NCI-H82 (cell line): ENCODE results near the gene HOXA7.

Experiments used
- DNase-seq: peaks from one replicate; lab custom pipeline; 2025; lab: John Stamatoyannopoulos, UW

HOXA7 gene

DNA sequence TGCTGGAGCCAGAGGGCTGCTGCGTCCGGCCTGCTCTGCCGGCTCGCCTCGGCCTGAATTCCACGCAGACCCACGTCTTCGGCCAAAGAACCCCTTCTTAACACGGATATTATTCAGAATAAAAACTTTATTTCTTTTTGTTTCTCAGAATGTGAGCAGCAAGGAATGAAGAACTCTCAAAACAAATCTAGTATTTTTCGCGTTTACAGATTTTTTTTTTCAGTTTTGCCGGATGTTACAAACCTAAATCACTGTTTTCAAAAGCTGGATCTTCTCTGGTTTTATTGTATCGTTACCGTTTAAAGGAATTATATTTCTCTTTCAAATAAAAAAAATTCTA lies 49.6 kb downstream of the HOXA7 start:
- no peak for DNase-seq

DNA sequence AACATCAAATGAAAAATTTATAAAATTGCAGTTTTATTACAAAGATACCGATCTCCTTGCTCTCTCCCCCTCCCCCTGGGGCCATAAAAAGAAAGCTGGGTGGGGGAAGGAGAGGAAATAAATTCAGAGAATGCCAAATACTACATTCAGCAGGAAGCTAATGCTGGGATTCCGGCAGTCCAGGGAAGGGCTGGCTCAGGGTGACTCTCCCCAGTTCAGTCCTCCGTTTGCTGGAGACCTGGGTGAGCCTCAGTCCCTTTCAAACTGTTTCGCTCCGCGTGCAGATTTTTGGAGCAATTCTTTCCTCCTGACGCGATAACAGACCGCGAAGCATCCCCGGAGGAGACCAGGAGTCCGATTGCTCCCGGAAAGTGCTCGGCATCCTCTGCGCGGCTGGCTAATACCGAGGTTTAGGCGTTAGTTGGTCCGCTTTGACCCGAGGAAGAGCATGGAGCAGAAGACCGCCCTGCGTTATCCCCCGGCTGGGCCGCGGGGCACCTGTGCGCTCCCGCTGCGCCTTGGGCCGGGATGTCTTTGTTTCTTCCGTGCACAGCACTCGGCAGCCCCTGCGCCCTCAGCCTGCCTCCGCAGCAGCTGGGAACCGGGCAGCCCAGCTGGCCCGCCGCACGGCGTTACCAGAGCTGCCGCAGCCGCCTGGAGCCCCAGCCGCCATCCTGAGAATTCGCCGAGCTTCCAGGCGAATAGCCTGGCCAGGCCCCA lies 50.1 kb downstream of the HOXA7 start:
- peak; percentile 73 for DNase-seq

DNA sequence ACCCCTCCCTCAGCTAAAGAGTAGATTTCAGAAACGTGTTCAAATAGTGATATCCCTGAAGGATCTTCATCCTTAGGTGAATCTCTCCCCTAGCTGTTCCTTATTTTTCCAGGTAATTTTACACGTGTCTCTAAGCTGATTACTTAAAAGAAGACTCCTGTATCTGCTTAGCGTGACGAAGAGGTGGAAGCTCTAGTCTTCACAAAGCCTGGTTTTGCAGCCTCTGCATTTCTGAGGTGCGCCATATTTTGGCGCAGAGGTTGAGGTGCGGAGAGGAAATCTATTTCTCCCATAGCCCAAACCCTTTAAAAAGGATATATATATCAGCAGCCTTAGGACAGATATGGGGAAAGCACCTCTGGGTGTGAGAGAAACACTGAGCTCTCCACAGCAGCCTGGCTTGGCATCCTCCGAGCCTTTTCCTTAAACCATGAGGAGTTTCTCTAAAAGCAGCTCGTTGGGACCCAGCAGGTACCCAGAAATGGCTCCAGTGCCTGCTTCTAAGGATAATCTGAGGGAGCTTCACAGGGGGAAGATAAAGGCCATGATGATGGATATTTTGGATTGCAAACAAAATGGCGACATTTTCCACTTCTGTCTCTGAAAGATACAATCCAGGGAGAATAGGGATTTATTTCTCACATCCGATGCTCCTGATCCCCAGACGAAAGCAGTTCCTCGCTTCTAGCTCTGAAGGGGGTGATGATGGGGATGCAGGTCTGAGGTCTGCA lies 51.0 kb downstream of the HOXA7 start:
- peak; percentile 25 for DNase-seq

DNA sequence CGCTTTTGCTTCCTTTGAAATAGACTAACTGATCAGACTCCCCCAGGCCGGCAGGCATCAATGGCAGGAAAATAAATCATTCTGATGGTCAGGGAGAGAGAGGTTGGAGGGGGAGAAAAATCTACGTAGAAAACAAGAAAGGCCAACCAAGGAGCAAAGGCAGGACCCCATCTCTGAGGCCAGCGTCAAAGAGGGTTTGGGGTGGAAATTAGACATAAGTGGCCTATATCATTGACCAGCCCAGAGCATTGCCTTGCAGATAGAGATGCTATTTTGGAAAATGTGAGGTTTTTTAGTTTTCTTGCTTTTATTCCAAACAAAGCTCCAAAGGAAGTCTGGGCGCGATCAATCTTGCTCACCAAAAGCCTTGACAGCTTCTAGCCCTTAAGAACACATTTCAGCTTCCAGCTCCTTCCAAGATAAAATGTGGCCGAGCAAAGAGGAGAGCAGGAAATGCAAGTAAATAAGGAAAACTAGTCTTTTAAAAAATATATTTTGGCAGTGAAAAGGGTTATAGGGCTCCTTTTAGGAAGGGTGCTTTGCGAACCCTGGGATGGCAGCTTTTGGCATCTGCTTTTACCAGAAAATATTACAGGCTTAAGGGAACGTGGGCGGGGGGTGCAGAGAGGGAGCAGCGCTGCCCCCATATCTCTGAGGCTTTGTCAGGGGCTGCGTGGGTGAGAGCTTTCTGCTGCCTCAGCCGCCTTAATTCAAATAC lies 52.0 kb downstream of the HOXA7 start:
- DNase-seq = no peak
